HEK293 (cell line): ENCODE results near the gene ARHGAP23.

Experiments used
- BCL11A ChIP-seq: fragments of 450-650 bp; formaldehyde crosslinking; IDR thresholded peaks from 2 replicates; pipeline ENCODE4 v1.5.1; 2016; ENCODE audit warnings: low read depth, missing biosample characterization, missing genetic modification characterization
- KLF8 ChIP-seq: fragments of 450-650 bp; formaldehyde crosslinking; IDR thresholded peaks from 2 replicates; pipeline ENCODE4 v1.5.1; 2016; ENCODE audit warnings: missing biosample characterization, missing genetic modification characterization
- SCRT1 ChIP-seq: fragments of 450-650 bp; formaldehyde crosslinking; IDR thresholded peaks from 2 replicates; pipeline ENCODE4 v1.5.1; 2016; ENCODE audit warnings: missing biosample characterization, missing genetic modification characterization, borderline replicate concordance
- SETDB1 ChIP-seq: IDR thresholded peaks from one replicate; pipeline ENCODE4 v1.6.1; 2017; ENCODE audit warnings: mild to moderate bottlenecking, low read length, moderate library complexity, mixed read lengths; ENCODE audit not compliant: insufficient read length
- YY2 ChIP-seq: fragments of 450-650 bp; formaldehyde crosslinking; IDR thresholded peaks from 2 replicates; pipeline ENCODE4 v1.5.1; 2016; ENCODE audit warnings: missing biosample characterization, missing genetic modification characterization
- ZBTB17 ChIP-seq: fragments of 450-650 bp; formaldehyde crosslinking; IDR thresholded peaks from 2 replicates; pipeline ENCODE4 v1.5.1; 2016; ENCODE audit warnings: missing biosample characterization, missing genetic modification characterization
- ZBTB20 ChIP-seq: fragments of 450-650 bp; formaldehyde crosslinking; IDR thresholded peaks from 2 replicates; pipeline ENCODE4 v1.5.1; 2016; ENCODE audit warnings: missing biosample characterization, missing genetic modification characterization
- ZBTB21 ChIP-seq: fragments of 450-650 bp; formaldehyde crosslinking; IDR thresholded peaks from 2 replicates; pipeline ENCODE4 v1.5.1; 2017; ENCODE audit warnings: missing biosample characterization, missing genetic modification characterization
- ZBTB7A ChIP-seq: fragments of 450-650 bp; formaldehyde crosslinking; IDR thresholded peaks from 2 replicates; pipeline ENCODE4 v1.5.1; 2016; ENCODE audit warnings: low read depth, missing biosample characterization, missing genetic modification characterization
- ZBTB8A ChIP-seq: fragments of 450-650 bp; formaldehyde crosslinking; IDR thresholded peaks from 2 replicates; pipeline ENCODE4 v1.5.1; 2016; ENCODE audit warnings: missing biosample characterization, missing genetic modification characterization
- ZFP37 ChIP-seq: fragments of 450-650 bp; formaldehyde crosslinking; IDR thresholded peaks from 2 replicates; pipeline ENCODE4 v1.5.1; 2016; ENCODE audit warnings: missing biosample characterization, missing genetic modification characterization
- ZNF146 ChIP-seq: fragments of 450-650 bp; formaldehyde crosslinking; IDR thresholded peaks from 2 replicates; pipeline ENCODE4 v1.5.1; 2016; ENCODE audit warnings: missing biosample characterization, missing genetic modification characterization
- ZNF157 ChIP-seq: fragments of 450-650 bp; formaldehyde crosslinking; IDR thresholded peaks from 2 replicates; pipeline ENCODE4 v1.5.1; 2016; ENCODE audit warnings: missing biosample characterization, missing genetic modification characterization
- ZNF169 ChIP-seq: fragments of 450-650 bp; formaldehyde crosslinking; IDR thresholded peaks from 2 replicates; pipeline ENCODE4 v1.5.1; 2016; ENCODE audit warnings: missing biosample characterization, missing genetic modification characterization
- ZNF175 ChIP-seq: fragments of 450-650 bp; formaldehyde crosslinking; IDR thresholded peaks from 2 replicates; pipeline ENCODE4 v1.5.1; 2016; ENCODE audit warnings: missing biosample characterization, missing genetic modification characterization
- ZNF24 ChIP-seq: fragments of 450-650 bp; formaldehyde crosslinking; IDR thresholded peaks from 2 replicates; pipeline ENCODE4 v1.5.1; 2016; ENCODE audit warnings: missing biosample characterization, missing genetic modification characterization
- ZNF341 ChIP-seq: fragments of 450-650 bp; formaldehyde crosslinking; IDR thresholded peaks from 2 replicates; pipeline ENCODE4; 2016; ENCODE audit warnings: low read depth, missing biosample characterization, missing genetic modification characterization
- ZNF404 ChIP-seq: fragments of 450-650 bp; formaldehyde crosslinking; IDR thresholded peaks from 2 replicates; pipeline ENCODE4 v1.5.1; 2017; ENCODE audit warnings: missing biosample characterization, missing genetic modification characterization
- ZNF423 ChIP-seq: fragments of 450-650 bp; formaldehyde crosslinking; IDR thresholded peaks from 2 replicates; pipeline ENCODE4 v1.5.1; 2016; ENCODE audit warnings: missing biosample characterization, missing genetic modification characterization
- ZNF501 ChIP-seq: fragments of 450-650 bp; formaldehyde crosslinking; IDR thresholded peaks from 2 replicates; pipeline ENCODE4 v1.5.1; 2016; ENCODE audit warnings: missing biosample characterization, missing genetic modification characterization
- ZNF521 ChIP-seq: fragments of 450-650 bp; formaldehyde crosslinking; IDR thresholded peaks from 2 replicates; pipeline ENCODE4 v1.5.1; 2017; ENCODE audit warnings: missing biosample characterization, mild to moderate bottlenecking, missing genetic modification characterization
- ZNF548 ChIP-seq: fragments of 450-650 bp; formaldehyde crosslinking; IDR thresholded peaks from 2 replicates; pipeline ENCODE4 v1.5.1; 2016; ENCODE audit warnings: missing biosample characterization, missing genetic modification characterization
- ZNF549 ChIP-seq: fragments of 450-650 bp; IDR thresholded peaks from 2 replicates; pipeline ENCODE4 v1.5.1; 2018; ENCODE audit warnings: missing biosample characterization, missing genetic modification characterization, mild to moderate bottlenecking, inconsistent platforms, moderate library complexity
- ZNF76 ChIP-seq: fragments of 450-650 bp; formaldehyde crosslinking; IDR thresholded peaks from 2 replicates; pipeline ENCODE4; 2016; ENCODE audit warnings: low read depth, missing biosample characterization, missing genetic modification characterization, borderline replicate concordance
- ZNF785 ChIP-seq: fragments of 450-650 bp; formaldehyde crosslinking; IDR thresholded peaks from 2 replicates; pipeline ENCODE4 v1.5.1; 2016; ENCODE audit warnings: missing biosample characterization, missing genetic modification characterization
- ZSCAN16 ChIP-seq: fragments of 450-650 bp; formaldehyde crosslinking; IDR thresholded peaks from 2 replicates; pipeline ENCODE4 v1.5.1; 2016; ENCODE audit warnings: missing biosample characterization, missing genetic modification characterization
- TF ChIP-seq, protein P1 (sequence below): fragments of 450-650 bp; formaldehyde crosslinking; IDR thresholded peaks from 2 replicates; pipeline ENCODE4 v1.5.1; 2016; ENCODE audit warnings: missing biosample characterization, missing genetic modification characterization
- TF ChIP-seq, protein P2 (sequence below): fragments of 450-650 bp; formaldehyde crosslinking; IDR thresholded peaks from 2 replicates; pipeline ENCODE4 v1.5.1; 2016; ENCODE audit warnings: missing biosample characterization, missing genetic modification characterization
- TF ChIP-seq, protein P3 (sequence below): fragments of 450-650 bp; formaldehyde crosslinking; conservative IDR thresholded peaks from 2 replicates; pipeline ENCODE4 v1.5.1; 2016; ENCODE audit warnings: low read depth, missing biosample characterization, missing genetic modification characterization
- TF ChIP-seq, protein P4 (sequence below): fragments of 450-650 bp; formaldehyde crosslinking; IDR thresholded peaks from 2 replicates; pipeline ENCODE4 v1.5.1; 2016; ENCODE audit warnings: missing biosample characterization, missing genetic modification characterization

The ARHGAP23 gene

DNA sequence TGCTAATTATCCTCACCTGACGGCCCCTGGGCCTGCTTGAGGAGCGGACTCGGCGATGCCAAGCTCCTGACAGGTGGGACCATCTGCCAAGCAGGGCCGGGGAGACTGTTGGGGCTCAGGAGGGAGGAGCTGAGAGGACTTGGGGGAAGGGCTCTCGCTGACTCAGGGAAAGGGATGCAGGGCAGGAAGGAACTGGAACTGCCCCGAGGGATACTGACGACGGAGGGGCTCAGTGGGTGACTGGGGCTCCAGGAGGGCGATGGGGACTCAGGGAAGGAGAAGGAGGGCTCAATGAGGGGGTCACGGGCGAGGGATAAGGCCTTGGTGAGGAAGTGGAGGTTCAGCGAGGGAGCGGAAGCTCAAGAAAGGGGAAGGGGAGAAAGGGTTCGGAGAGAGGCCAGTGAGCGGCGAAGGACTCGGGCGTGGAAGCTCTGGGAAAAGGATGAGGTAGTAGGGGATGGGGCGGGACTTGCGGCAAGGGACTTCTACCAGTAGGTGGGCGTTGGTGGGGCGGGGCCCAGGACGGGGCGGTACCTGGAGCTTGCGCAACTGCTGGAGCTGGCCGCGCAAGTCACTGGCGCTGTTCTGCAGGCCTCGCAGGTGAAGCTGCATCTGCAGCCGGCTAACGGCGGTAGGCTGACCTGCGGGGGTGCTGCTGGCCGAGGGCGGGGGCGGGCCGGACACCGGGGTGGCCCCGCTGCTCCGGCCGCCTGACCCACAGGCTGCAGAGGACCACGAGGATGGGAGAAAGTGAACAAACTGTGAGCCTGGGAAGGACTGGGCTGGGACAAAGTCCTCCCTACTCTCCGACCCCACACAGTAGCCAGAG, 131.0 kb downstream of the ARHGAP23 start (continued):
- TF ChIP-seq, protein P1, sequence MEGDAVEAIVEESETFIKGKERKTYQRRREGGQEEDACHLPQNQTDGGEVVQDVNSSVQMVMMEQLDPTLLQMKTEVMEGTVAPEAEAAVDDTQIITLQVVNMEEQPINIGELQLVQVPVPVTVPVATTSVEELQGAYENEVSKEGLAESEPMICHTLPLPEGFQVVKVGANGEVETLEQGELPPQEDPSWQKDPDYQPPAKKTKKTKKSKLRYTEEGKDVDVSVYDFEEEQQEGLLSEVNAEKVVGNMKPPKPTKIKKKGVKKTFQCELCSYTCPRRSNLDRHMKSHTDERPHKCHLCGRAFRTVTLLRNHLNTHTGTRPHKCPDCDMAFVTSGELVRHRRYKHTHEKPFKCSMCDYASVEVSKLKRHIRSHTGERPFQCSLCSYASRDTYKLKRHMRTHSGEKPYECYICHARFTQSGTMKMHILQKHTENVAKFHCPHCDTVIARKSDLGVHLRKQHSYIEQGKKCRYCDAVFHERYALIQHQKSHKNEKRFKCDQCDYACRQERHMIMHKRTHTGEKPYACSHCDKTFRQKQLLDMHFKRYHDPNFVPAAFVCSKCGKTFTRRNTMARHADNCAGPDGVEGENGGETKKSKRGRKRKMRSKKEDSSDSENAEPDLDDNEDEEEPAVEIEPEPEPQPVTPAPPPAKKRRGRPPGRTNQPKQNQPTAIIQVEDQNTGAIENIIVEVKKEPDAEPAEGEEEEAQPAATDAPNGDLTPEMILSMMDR: peak; percentile 93
- TF ChIP-seq, protein P2, sequence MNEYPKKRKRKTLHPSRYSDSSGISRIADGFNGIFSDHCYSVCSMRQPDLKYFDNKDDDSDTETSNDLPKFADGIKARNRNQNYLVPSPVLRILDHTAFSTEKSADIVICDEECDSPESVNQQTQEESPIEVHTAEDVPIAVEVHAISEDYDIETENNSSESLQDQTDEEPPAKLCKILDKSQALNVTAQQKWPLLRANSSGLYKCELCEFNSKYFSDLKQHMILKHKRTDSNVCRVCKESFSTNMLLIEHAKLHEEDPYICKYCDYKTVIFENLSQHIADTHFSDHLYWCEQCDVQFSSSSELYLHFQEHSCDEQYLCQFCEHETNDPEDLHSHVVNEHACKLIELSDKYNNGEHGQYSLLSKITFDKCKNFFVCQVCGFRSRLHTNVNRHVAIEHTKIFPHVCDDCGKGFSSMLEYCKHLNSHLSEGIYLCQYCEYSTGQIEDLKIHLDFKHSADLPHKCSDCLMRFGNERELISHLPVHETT (tag by site-specific recombination): peak; percentile 41; the same call in 1 of the 2 replicates
- no peak for TF ChIP-seq ZNF785 (tag by site-specific recombination)
- TF ChIP-seq, protein P3, sequence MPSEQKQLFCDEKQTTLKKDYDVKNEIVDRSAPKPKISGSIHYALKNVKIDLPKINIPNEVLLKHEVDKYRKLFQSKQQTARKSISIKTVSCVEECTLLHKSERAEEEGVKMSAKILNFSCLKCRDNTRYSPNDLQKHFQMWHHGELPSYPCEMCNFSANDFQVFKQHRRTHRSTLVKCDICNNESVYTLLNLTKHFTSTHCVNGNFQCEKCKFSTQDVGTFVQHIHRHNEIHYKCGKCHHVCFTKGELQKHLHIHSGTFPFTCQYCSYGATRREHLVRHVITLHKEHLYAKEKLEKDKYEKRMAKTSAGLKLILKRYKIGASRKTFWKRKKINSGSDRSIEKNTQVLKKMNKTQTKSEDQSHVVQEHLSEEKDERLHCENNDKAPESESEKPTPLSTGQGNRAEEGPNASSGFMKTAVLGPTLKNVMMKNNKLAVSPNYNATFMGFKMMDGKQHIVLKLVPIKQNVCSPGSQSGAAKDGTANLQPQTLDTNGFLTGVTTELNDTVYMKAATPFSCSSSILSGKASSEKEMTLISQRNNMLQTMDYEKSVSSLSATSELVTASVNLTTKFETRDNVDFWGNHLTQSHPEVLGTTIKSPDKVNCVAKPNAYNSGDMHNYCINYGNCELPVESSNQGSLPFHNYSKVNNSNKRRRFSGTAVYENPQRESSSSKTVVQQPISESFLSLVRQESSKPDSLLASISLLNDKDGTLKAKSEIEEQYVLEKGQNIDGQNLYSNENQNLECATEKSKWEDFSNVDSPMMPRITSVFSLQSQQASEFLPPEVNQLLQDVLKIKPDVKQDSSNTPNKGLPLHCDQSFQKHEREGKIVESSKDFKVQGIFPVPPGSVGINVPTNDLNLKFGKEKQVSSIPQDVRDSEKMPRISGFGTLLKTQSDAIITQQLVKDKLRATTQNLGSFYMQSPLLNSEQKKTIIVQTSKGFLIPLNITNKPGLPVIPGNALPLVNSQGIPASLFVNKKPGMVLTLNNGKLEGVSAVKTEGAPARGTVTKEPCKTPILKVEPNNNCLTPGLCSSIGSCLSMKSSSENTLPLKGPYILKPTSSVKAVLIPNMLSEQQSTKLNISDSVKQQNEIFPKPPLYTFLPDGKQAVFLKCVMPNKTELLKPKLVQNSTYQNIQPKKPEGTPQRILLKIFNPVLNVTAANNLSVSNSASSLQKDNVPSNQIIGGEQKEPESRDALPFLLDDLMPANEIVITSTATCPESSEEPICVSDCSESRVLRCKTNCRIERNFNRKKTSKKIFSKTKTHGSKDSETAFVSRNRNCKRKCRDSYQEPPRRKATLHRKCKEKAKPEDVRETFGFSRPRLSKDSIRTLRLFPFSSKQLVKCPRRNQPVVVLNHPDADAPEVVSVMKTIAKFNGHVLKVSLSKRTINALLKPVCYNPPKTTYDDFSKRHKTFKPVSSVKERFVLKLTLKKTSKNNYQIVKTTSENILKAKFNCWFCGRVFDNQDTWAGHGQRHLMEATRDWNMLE (tag by site-specific recombination): no peak
- TF ChIP-seq SCRT1 (tag by site-specific recombination): no peak
- TF ChIP-seq ZNF521 (tag by site-specific recombination): no peak
- peak; percentile 54 for TF ChIP-seq ZNF24 (tag by site-specific recombination)
- no peak for TF ChIP-seq ZNF404 (tag by site-specific recombination)
- no peak for TF ChIP-seq ZNF548 (tag by site-specific recombination)
- TF ChIP-seq ZFP37 (tag by site-specific recombination): no peak
- no peak for TF ChIP-seq YY2 (tag by site-specific recombination)
- TF ChIP-seq ZNF146 (tag by site-specific recombination): no peak
- peak; percentile 24; the same call in 1 of the 2 replicates for TF ChIP-seq BCL11A (tag by site-specific recombination)
- peak; percentile 87 for TF ChIP-seq ZNF76 (tag by site-specific recombination)
- TF ChIP-seq ZNF549 (tag by site-specific recombination): no peak
- peak; percentile 91 for TF ChIP-seq ZBTB7A (tag by site-specific recombination)
- TF ChIP-seq SETDB1: no peak
- TF ChIP-seq, protein P4, sequence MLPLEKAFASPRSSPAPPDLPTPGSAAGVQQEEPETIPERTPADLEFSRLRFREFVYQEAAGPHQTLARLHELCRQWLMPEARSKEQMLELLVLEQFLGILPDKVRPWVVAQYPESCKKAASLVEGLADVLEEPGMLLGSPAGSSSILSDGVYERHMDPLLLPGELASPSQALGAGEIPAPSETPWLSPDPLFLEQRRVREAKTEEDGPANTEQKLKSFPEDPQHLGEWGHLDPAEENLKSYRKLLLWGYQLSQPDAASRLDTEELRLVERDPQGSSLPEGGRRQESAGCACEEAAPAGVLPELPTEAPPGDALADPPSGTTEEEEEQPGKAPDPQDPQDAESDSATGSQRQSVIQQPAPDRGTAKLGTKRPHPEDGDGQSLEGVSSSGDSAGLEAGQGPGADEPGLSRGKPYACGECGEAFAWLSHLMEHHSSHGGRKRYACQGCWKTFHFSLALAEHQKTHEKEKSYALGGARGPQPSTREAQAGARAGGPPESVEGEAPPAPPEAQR (tag by site-specific recombination): no peak
- no peak for TF ChIP-seq ZNF169 (tag by site-specific recombination)
- no peak for TF ChIP-seq ZSCAN16 (tag by site-specific recombination)
- no peak for TF ChIP-seq ZNF423 (tag by site-specific recombination)
- peak; percentile 97 for TF ChIP-seq ZBTB17 (tag by site-specific recombination)
- TF ChIP-seq ZNF175 (tag by site-specific recombination): no peak
- peak; percentile 73 for TF ChIP-seq ZBTB20
- peak; percentile 78 for TF ChIP-seq ZNF501
- peak; percentile 98 for TF ChIP-seq KLF8
- TF ChIP-seq ZBTB21 (tag by site-specific recombination): peak; percentile 76
- no peak; the same call in 1 of the 2 replicates for TF ChIP-seq ZNF341 (tag by site-specific recombination)
- TF ChIP-seq ZNF157 (tag by site-specific recombination): no peak
- peak; percentile 92 for TF ChIP-seq ZBTB8A (tag by site-specific recombination)
